Adipose tissue (tissue), 3 donors: Measurements from ENCODE around the gene PQBP1. TPM values are rescaled to one million over a fixed set of nuclear protein-coding genes. Genes with fewer than 3 reads are reported as not detected.
"Not testable (repeated sequence)": the region's sequence is repeated elsewhere in the genome, so short reads cannot be mapped to it uniquely, and the experiment has no call there.

Source experiments
- H3K27ac ChIP-seq: one replicate; pipeline ENCODE4 v1.5.1; 2013; ENCODE audit warnings: low read depth, low read length
- WGBS, 3 donors: extraction: QIAGEN DNeasy Blood & Tissue Kit; methylation state at CpG; one replicate each; pipeline ENCODE4 v1.1.7; 2013; 5-methylcytosine and 5-hydroxymethylcytosine counted together
- polyA plus RNA-seq, 3 donors: library from polyadenylated mRNA; stranded (reverse); fragments of 200-250 nt; gene quantifications; one replicate each; pipeline ENCODE4 v1.2.3, GENCODE V29; 2013
- donor health status: healthy with polysubstance abuse.
- donor health status: Bipolar disorder and iron deficiency.
- donor health status: healthy.

Gene PQBP1
- polyA plus RNA-seq = 10 to 100 TPM; 60.3 to 78.0 (median 68.9) TPM

GRCh38 chrX:48897625-48898306 lies at the start of gene PQBP1, which contains the start of gene TIMM17B:
PQBP1 (plus strand) TSS chrX:48897930; CDS start chrX:48898510, 580 bp downstream.
TIMM17B (minus strand) TSS chrX:48897768; CDS start chrX:48897749, 19 bp downstream.
- WGBS, 3 donors = 0 to 39% (median 1%) methylated on average over 45 to 49 of the region's 49 CpGs
- peak within 1 kb of the TSS; percentile 81 for H3K27ac ChIP-seq

GRCh38 chrX:48848847-48849246 lies 48.9 kb upstream of the PQBP1 start:
- 52 to 71% (median 54%) methylated on average over 1 of the region's 1 CpG for WGBS, 3 donors
- H3K27ac ChIP-seq = no peak overlapping the region

GRCh38 chrX:48852857-48853256 lies 44.9 kb upstream of the PQBP1 start:
- H3K27ac ChIP-seq = no peak overlapping the region
- 78 to 87% (median 80%) methylated on average over 7 of the region's 7 CpGs for WGBS, 3 donors

- H3K27ac ChIP-seq = not testable (repeated sequence)
Observed at GRCh38 chrX:48853494-48853893, 44.2 kb upstream of the PQBP1 start.

- H3K27ac ChIP-seq = not testable (repeated sequence)
- 87 to 92% (median 89%) methylated on average over 11 to 12 of the region's 12 CpGs for WGBS, 3 donors
Observed at GRCh38 chrX:48854121-48854804, 43.5 kb upstream of the PQBP1 start.

- 27 to 51% (median 42%) methylated on average over 4 to 5 of the region's 5 CpGs for WGBS, 3 donors
- H3K27ac ChIP-seq = no peak overlapping the region
Observed at GRCh38 chrX:48854898-48855297, 42.8 kb upstream of the PQBP1 start.

GRCh38 chrX:48864210-48864609 lies 33.5 kb upstream of the PQBP1 start:
- no peak overlapping the region for H3K27ac ChIP-seq
- WGBS, 3 donors = 29 to 47% (median 38%) methylated on average over 4 of the region's 4 CpGs

- not testable (repeated sequence) for H3K27ac ChIP-seq
- WGBS, 3 donors = 24 to 57% (median 38%) methylated on average over 1 of the region's 2 CpGs
Observed at GRCh38 chrX:48872017-48872416, 25.7 kb upstream of the PQBP1 start.

GRCh38 chrX:48876944-48877343 lies 20.8 kb upstream of the PQBP1 start:
- H3K27ac ChIP-seq = not testable (repeated sequence)
- 48 to 61% (median 55%) methylated on average over 4 of the region's 4 CpGs for WGBS, 3 donors

- no peak overlapping the region for H3K27ac ChIP-seq
- 62 to 78% (median 78%) methylated on average over 10 of the region's 10 CpGs for WGBS, 3 donors
Observed at GRCh38 chrX:48883729-48884128, 14.0 kb upstream of the PQBP1 start.

- 78 to 88% (median 86%) methylated on average over 5 of the region's 5 CpGs for WGBS, 3 donors
- H3K27ac ChIP-seq = not testable (repeated sequence)
Observed at GRCh38 chrX:48886586-48886985, 11.1 kb upstream of the PQBP1 start.

- no peak overlapping the region for H3K27ac ChIP-seq
Observed at GRCh38 chrX:48890296-48890925, 7.3 kb upstream of the PQBP1 start.

GRCh38 chrX:48890934-48891401 lies 6.8 kb upstream of the PQBP1 start:
- WGBS, 3 donors = 1 to 25% (median 1%) methylated on average over 24 to 35 of the region's 35 CpGs
- no peak overlapping the region for H3K27ac ChIP-seq

More at GRCh38 chrX:48890296-48890925, 7.3 kb upstream of the PQBP1 start:
- 28 to 53% (median 43%) methylated on average over 8 to 15 of the region's 15 CpGs for whole genome bisulfite sequencing, 3 donors

- 1 to 32% (median 2%) methylated on average over 28 to 68 of the region's 68 CpGs for WGBS, 3 donors
- no peak overlapping the region for H3K27ac ChIP-seq
Observed at GRCh38 chrX:48891402-48892288, 6.1 kb upstream of the PQBP1 start.

- 67 to 93% (median 92%) methylated on average over 3 to 4 of the region's 4 CpGs for WGBS, 3 donors
- H3K27ac ChIP-seq = no peak overlapping the region
Observed at GRCh38 chrX:48892896-48893295, 4.8 kb upstream of the PQBP1 start.

- no peak overlapping the region for H3K27ac ChIP-seq
- 76 to 95% (median 90%) methylated on average over 9 to 16 of the region's 16 CpGs for WGBS, 3 donors
Observed at GRCh38 chrX:48893556-48894348, 4.0 kb upstream of the PQBP1 start.

- WGBS, 3 donors = 68 to 89% (median 81%) methylated on average over 6 of the region's 6 CpGs
- H3K27ac ChIP-seq = no peak overlapping the region
Observed at GRCh38 chrX:48894891-48895290, 2.8 kb upstream of the PQBP1 start.

- 39 to 62% (median 42%) methylated on average over 9 of the region's 9 CpGs for WGBS, 3 donors
- H3K27ac ChIP-seq = no peak overlapping the region
Observed at GRCh38 chrX:48896611-48897011, 1.1 kb upstream of the PQBP1 start.
